ENCODE measurements around the gene ZNF710. TPM values are rescaled to one million over a fixed set of nuclear protein-coding genes. Genes with fewer than 3 reads are reported as not detected.

The ZNF710 gene
- total and polyA plus RNA-seq, 2 of the 13 experiments (the other 11 are each of a cell fraction or from before 2014, with no cell fraction given), result 4.7 to 20.6 TPM

- TF ChIP-seq ARID5B (CRISPR knock-in tag; IDR thresholded peaks at IDR 0.05), result no peak
- TF ChIP-seq ZNF281 (CRISPR knock-in tag; IDR thresholded peaks at IDR 0.05; ENCODE audit: borderline replicate concordance), result 0 out of 2 replicates have a peak, but pooled peaks have one; percentile 23
- no peak for TF ChIP-seq CBFB (CRISPR knock-in tag; IDR thresholded peaks at IDR 0.05)
- TF ChIP-seq ZNF512 (CRISPR knock-in tag; IDR thresholded peaks at IDR 0.05), result peak; percentile 89; the same call in 1 of the 2 replicates
- 0 out of 2 replicates have a peak, but pooled peaks have one; percentile 30 for TF ChIP-seq ZNF501 (CRISPR knock-in tag; IDR thresholded peaks at IDR 0.05)
- TF ChIP-seq SALL2 (CRISPR knock-in tag; IDR thresholded peaks at IDR 0.05), result no peak
- peak; percentile 37; the same call in 1 of the 2 replicates for TF ChIP-seq MAZ (IDR thresholded peaks at IDR 0.05; ENCODE audit: borderline replicate concordance, low read depth, low read length)
- TF ChIP-seq MAZ (CRISPR knock-in tag; IDR thresholded peaks at IDR 0.05; ENCODE audit: low read depth), result no peak
- TF ChIP-seq HOMEZ (CRISPR knock-in tag; IDR thresholded peaks at IDR 0.05; ENCODE audit: low read depth), result no peak
- TF ChIP-seq SAP130 (CRISPR knock-in tag; IDR thresholded peaks at IDR 0.05; ENCODE audit: low read depth), result 0 out of 2 replicates have a peak, but pooled peaks have one; percentile 26
- no peak for TF ChIP-seq TBP (CRISPR knock-in tag; IDR thresholded peaks at IDR 0.05)
- TF ChIP-seq ZNF710 (CRISPR knock-in tag; IDR thresholded peaks at IDR 0.05; ENCODE audit: borderline replicate concordance), result peak; percentile 99
- no peak for TF ChIP-seq MIXL1 (CRISPR knock-in tag; IDR thresholded peaks at IDR 0.05)
- TF ChIP-seq ZNF143 (CRISPR knock-in tag; IDR thresholded peaks at IDR 0.05), result no peak
- no peak for TF ChIP-seq HOXA9 (CRISPR knock-in tag; IDR thresholded peaks at IDR 0.05; ENCODE audit: borderline replicate concordance)
- TF ChIP-seq ZNF570 (CRISPR knock-in tag; IDR thresholded peaks at IDR 0.05; ENCODE audit: borderline replicate concordance), result no peak
- TF ChIP-seq ZNF746 (CRISPR knock-in tag; IDR thresholded peaks at IDR 0.05), result peak; percentile 85; the same call in 1 of the 2 replicates
Measured at GRCh38 chr15:90001062-90001682, at the start of gene ZNF710 (continued).

Measured in HepG2 (cell line).